Endothelial cell of umbilical vein (primary cell): ENCODE measurements around the gene PPP1R3F. TPM values are rescaled to one million over a fixed set of nuclear protein-coding genes. Genes with fewer than 3 reads are reported as not detected.

ENCODE experiments used
- BruUV-seq: library from RNA; stranded (reverse); fragments of 400-500 nt; replicated peaks from 2 replicates; lab custom pipeline; 2021; lab: Mats Ljungman, UMichigan
- CTCF ChIA-PET: fragments of 300-600, 350-600 bp; sonication (Branson Sonifier 250); formaldehyde crosslinking; loops from one replicate; lab custom pipeline; 2021; ENCODE audit warnings: antibody characterized with exemption, inconsistent platforms; lab: Charles Lee
- POLR2A ChIA-PET: fragments of 300-600, 350-600 bp; sonication (Branson Sonifier 250); formaldehyde crosslinking; loops from one replicate; lab custom pipeline; 2021; ENCODE audit warnings: antibody characterized with exemption, inconsistent platforms; lab: Charles Lee
- DNase-seq: peaks from one replicate; pipeline ENCODE4 v3.0.0-alpha.2; 2011; ENCODE audit warnings: low read depth, low spot score
- FAIRE-seq: peaks from 2 replicates; lab custom pipeline; 2011; peaks lifted over from hg19 to GRCh38; lab: Jason Lieb, UNC
- H2AFZ ChIP-seq: 2 replicates; pipeline ENCODE4 v1.6.0; 2012; ENCODE audit warnings: low read depth, low read length, control low read depth, inconsistent platforms
- H3K27ac ChIP-seq: 2 replicates; pipeline ENCODE4 v1.5.1; 2011; ENCODE audit warnings: low read depth, mild to moderate bottlenecking, control low read depth, low read length, moderate library complexity; ENCODE audit not compliant: insufficient read depth
- H3K27me3 ChIP-seq, 2 experiments: 2 replicates each; pipeline versions ENCODE4 v1.6.0 to v1.6.1; 2011; ENCODE audit warnings: low read length in 2 of 2, mixed read lengths in 1 of 2; ENCODE audit not compliant: control insufficient read depth in 2 of 2, insufficient read depth in 2 of 2
- H3K36me3 ChIP-seq, 2 experiments: 2 replicates in 1 of 2; 3 replicates in 1 of 2; pipeline ENCODE4 v1.5.1; 2011; ENCODE audit warnings: low read length in 2 of 2, mild to moderate bottlenecking in 1 of 2, moderate library complexity in 1 of 2; ENCODE audit not compliant: control insufficient read depth in 2 of 2, insufficient read depth in 2 of 2; ENCODE audit errors: extremely low read depth in 1 of 2
- H3K4me1 ChIP-seq: 3 replicates; pipeline ENCODE4 v1.5.1; 2011; ENCODE audit warnings: mild to moderate bottlenecking, low read length; ENCODE audit not compliant: control insufficient read depth, insufficient read depth; ENCODE audit errors: extremely low read depth
- H3K4me2 ChIP-seq: 2 replicates; pipeline ENCODE4 v1.6.1; 2011; ENCODE audit warnings: low read length, control low read depth, mixed read lengths; ENCODE audit not compliant: insufficient read depth
- H3K4me3 ChIP-seq, 3 experiments: fragments of 200-600 bp in 1 of 3; sonication (generic), shearing (Covaris generic) in 1 of 3; replicated peaks in 1 of 3; 2 replicates each; pipeline ENCODE4 v1.5.1; 2011 to 2016; ENCODE audit warnings: control low read depth in 3 of 3, low read length in 3 of 3, mild to moderate bottlenecking in 2 of 3, inconsistent platforms in 1 of 3, low read depth in 1 of 3, moderate library complexity in 1 of 3; ENCODE audit not compliant: insufficient read depth in 1 of 3
- H3K79me2 ChIP-seq: 2 replicates; pipeline ENCODE4 v1.6.0; 2012; ENCODE audit warnings: low read length, inconsistent platforms; ENCODE audit not compliant: control insufficient read depth, insufficient read depth
- H3K9ac ChIP-seq: replicated peaks from 2 replicates; pipeline ENCODE3; 2011; ENCODE audit warnings: low read length, control low read depth; ENCODE audit not compliant: insufficient read depth; ENCODE audit errors: extremely low read depth
- H3K9me1 ChIP-seq: replicated peaks from 3 replicates; pipeline ENCODE4 v1.6.0; 2011; ENCODE audit warnings: mild to moderate bottlenecking, low read length; ENCODE audit not compliant: control insufficient read depth, insufficient read depth; ENCODE audit errors: extremely low read depth
- H3K9me3 ChIP-seq: replicated peaks from 2 replicates; pipeline ENCODE4 v1.5.1; 2012; ENCODE audit warnings: low read length, inconsistent platforms; ENCODE audit not compliant: control insufficient read depth, insufficient read depth
- H4K20me1 ChIP-seq: replicated peaks from 2 replicates; pipeline ENCODE3; 2011; ENCODE audit warnings: mild to moderate bottlenecking, low read length; ENCODE audit not compliant: control insufficient read depth, insufficient read depth; ENCODE audit errors: extremely low read depth
- EZH2 ChIP-seq: IDR thresholded peaks from 2 replicates; pipeline ENCODE4 v1.6.1; 2012; ENCODE audit warnings: borderline replicate concordance, low read depth, mild to moderate bottlenecking, moderate library complexity, low read length, inconsistent platforms; ENCODE audit not compliant: severe bottlenecking
- FOS ChIP-seq: IDR thresholded peaks from 2 replicates; pipeline ENCODE4 v1.6.1; 2011; ENCODE audit warnings: mild to moderate bottlenecking, low read length, moderate library complexity, borderline replicate concordance; ENCODE audit not compliant: insufficient read depth
- GATA2 ChIP-seq: IDR thresholded peaks from 2 replicates; pipeline ENCODE4 v1.7.0; 2011; ENCODE audit warnings: low read depth, mild to moderate bottlenecking, moderate library complexity, mixed read lengths, low read length; ENCODE audit not compliant: insufficient read length, insufficient read depth
- JUN ChIP-seq: IDR thresholded peaks from 2 replicates; pipeline ENCODE4 v1.6.1; 2011; ENCODE audit warnings: borderline replicate concordance, low read depth; ENCODE audit not compliant: insufficient read length, insufficient read depth
- MAX ChIP-seq: IDR thresholded peaks from 2 replicates; pipeline ENCODE4 v1.6.1; 2011; ENCODE audit not compliant: insufficient read depth, insufficient read length
- MYC ChIP-seq: IDR thresholded peaks from one replicate; pipeline ENCODE4 v1.6.1; 2011; ENCODE audit warnings: mild to moderate bottlenecking, low read depth, low read length
- POLR2A ChIP-seq: IDR thresholded peaks from 2 replicates; pipeline ENCODE4 v1.6.1; 2012; ENCODE audit warnings: low read depth, mild to moderate bottlenecking, control low read depth, low read length
- POLR2AphosphoS5 ChIP-seq: IDR thresholded peaks from 2 replicates; pipeline ENCODE4 v1.6.1; 2012; ENCODE audit warnings: low read depth, mild to moderate bottlenecking, control low read depth, low read length, moderate library complexity; ENCODE audit not compliant: insufficient read depth
- dilution Hi-C: fragments of 300-500 bp; cut with MboI; formaldehyde crosslinking; loops from one replicate; pipeline ENCODE4 v1.15.0; 2019; ENCODE audit warnings: low sequenced_read_pairs; ENCODE audit not compliant: extremely low pct_ligation_motif_present
- intact Hi-C: fragments of 100-400 bp; cut with micrococcal nuclease; formaldehyde crosslinking; loops from one replicate; pipeline ENCODE4 v1.10.0; 2022
- polyA plus RNA-seq, 4 experiments: library from polyadenylated mRNA; depleted of rRNA in 3 of 4; stranded (reverse) in 3 of 4; unstranded in 1 of 4; fragments of >200 nt; gene quantifications; 2 replicates each; pipeline versions ENCODE4 v1.2.1 to v1.2.3, GENCODE V29; 2011 to 2012; ENCODE audit warnings: missing spikeins in 1 of 4
- total RNA-seq: library from RNA; stranded (reverse); gene quantifications from 2 replicates; pipeline ENCODE4 v1.2.3, GENCODE V29; 2021
- TF ChIP-seq, protein P1 (sequence below), 2 donors: IDR thresholded peaks; 1 replicate in 1 of 2; 2 replicates in 1 of 2; pipeline ENCODE4 v1.5.1; 2011; ENCODE audit warnings: low read length in 2 of 2, mild to moderate bottlenecking in 2 of 2, moderate library complexity in 2 of 2, control low read depth in 1 of 2, inconsistent platforms in 1 of 2, low read depth in 1 of 2; ENCODE audit not compliant: insufficient read depth in 1 of 2; ENCODE audit errors: extremely low read depth in 1 of 2

PPP1R3F gene
- total and polyA plus RNA-seq, 2 donors (not counting 3 experiments of a cell fraction or from before 2014, with no cell fraction given) = 1.5 to 2.5 TPM

- H3K4me2 ChIP-seq = no peak overlapping the region
- intact Hi-C loops (loop anchor here (10.0 kb wide), 1 partner anchor 368 kb away; the partner anchor contains the start of genes PQBP1 and TIMM17B), dilution Hi-C loops (no loop called here)
- no peak overlapping the region for H3K27ac ChIP-seq
- H3K9me1 ChIP-seq = no peaks in the 10 kb centered on the region
- H3K9ac ChIP-seq = no peak overlapping the region
- no peaks in the 10 kb centered on the region for H3K36me3 ChIP-seq
- no peaks in the 10 kb centered on the region for H3K27me3 ChIP-seq
- DNase-seq = no peak
- H3K4me1 ChIP-seq = no peaks in the 10 kb centered on the region
- ChIA-PET POLR2A (no interaction called here), CTCF (no interaction called here)
- no TSS peak for BruUV-seq
- H3K4me3 ChIP-seq = no peak overlapping the region
- no peaks in the 10 kb centered on the region for H3K9me3 ChIP-seq
- FAIRE-seq = no peak
- no peaks in the 10 kb centered on the region for H4K20me1 ChIP-seq
- no peaks in the 10 kb centered on the region for H3K79me2 ChIP-seq
- no peak overlapping the region for H2AFZ ChIP-seq
- no peak for TF ChIP-seq FOS
- no peak for TF ChIP-seq POLR2A
- no peak for TF ChIP-seq GATA2
- TF ChIP-seq, protein P1, sequence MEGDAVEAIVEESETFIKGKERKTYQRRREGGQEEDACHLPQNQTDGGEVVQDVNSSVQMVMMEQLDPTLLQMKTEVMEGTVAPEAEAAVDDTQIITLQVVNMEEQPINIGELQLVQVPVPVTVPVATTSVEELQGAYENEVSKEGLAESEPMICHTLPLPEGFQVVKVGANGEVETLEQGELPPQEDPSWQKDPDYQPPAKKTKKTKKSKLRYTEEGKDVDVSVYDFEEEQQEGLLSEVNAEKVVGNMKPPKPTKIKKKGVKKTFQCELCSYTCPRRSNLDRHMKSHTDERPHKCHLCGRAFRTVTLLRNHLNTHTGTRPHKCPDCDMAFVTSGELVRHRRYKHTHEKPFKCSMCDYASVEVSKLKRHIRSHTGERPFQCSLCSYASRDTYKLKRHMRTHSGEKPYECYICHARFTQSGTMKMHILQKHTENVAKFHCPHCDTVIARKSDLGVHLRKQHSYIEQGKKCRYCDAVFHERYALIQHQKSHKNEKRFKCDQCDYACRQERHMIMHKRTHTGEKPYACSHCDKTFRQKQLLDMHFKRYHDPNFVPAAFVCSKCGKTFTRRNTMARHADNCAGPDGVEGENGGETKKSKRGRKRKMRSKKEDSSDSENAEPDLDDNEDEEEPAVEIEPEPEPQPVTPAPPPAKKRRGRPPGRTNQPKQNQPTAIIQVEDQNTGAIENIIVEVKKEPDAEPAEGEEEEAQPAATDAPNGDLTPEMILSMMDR (IDR thresholded peaks at IDR 0.05; ENCODE audit: extremely low read depth in 1 of 2, insufficient read depth in 1 of 2, low read depth in 1 of 2, low read length in 2 of 2) = no peak
- no peak for TF ChIP-seq MYC
- no peak for TF ChIP-seq POLR2AphosphoS5
- no peak for TF ChIP-seq JUN
- TF ChIP-seq MAX = no peak
- TF ChIP-seq EZH2 = no peak
Observed at GRCh38 chrX:49262603-49263002, 7.0 kb upstream of the PPP1R3F start.
